K562 (cell line): ENCODE results near the gene MAGI2. TPM values are rescaled to one million over a fixed set of nuclear protein-coding genes. Genes with fewer than 3 reads are reported as not detected.

Source experiments
- ATAC-seq: fragments of 200-7000 bp; cut with Tn5 transposase; 3 replicates; pipeline ENCODE4 v1.9.1; 2020; ENCODE audit warnings: moderate library complexity
- BruUV-seq: library from RNA; stranded (reverse); fragments of 400-500 nt; replicated peaks from 2 replicates; lab custom pipeline; 2021; lab: Mats Ljungman, UMichigan
- CTCF ChIA-PET: fragments of 300-600 bp; formaldehyde crosslinking; extraction: SDS; loops from one replicate; lab custom pipeline; 2021; ENCODE audit warnings: low intra/inter-chr PET ratio; lab: Yijun Ruan, JAX
- POLR2A ChIA-PET: fragments of 300-600, 350-650 bp; sonication (Branson Sonifier 250); formaldehyde crosslinking; extraction: SDS; loops from one replicate; lab custom pipeline; 2021; ENCODE audit warnings: antibody characterized with exemption, inconsistent platforms; lab: Yijun Ruan, JAX
- DNase-seq, 4 experiments: peaks; one replicate each; pipeline versions ENCODE4 v3.0.0 to v3.0.0-alpha.2; 2011 to 2018; ENCODE audit warnings: low spot score in 3 of 4, mixed read lengths in 3 of 4; ENCODE audit errors: extremely low read depth in 1 of 4
- FAIRE-seq: peaks from 2 replicates; lab custom pipeline; 2011; peaks lifted over from hg19 to GRCh38; lab: Jason Lieb, UNC
- H2AFZ ChIP-seq: 2 replicates; pipeline ENCODE4 v1.6.0; 2011; ENCODE audit warnings: low read depth, low read length, control low read depth, inconsistent platforms
- H3K27ac ChIP-seq: fragments of 200-600 bp; 3 replicates; pipeline ENCODE4 v1.8.0; 2011; ENCODE audit warnings: low read depth, mild to moderate bottlenecking, control low read depth, inconsistent platforms, low read length, moderate library complexity, mixed read lengths; ENCODE audit errors: extremely low read depth
- H3K27me3 ChIP-seq, 2 experiments: fragments of 300-600 bp in 1 of 2; 2 replicates in 1 of 2; 3 replicates in 1 of 2; pipeline versions ENCODE4 v1.6.0 to v1.8.0; 2011; ENCODE audit warnings: inconsistent platforms in 2 of 2, low read length in 2 of 2, mild to moderate bottlenecking in 1 of 2, mixed read lengths in 1 of 2, moderate library complexity in 1 of 2; ENCODE audit not compliant: control insufficient read depth in 2 of 2, insufficient read depth in 2 of 2
- H3K36me3 ChIP-seq: fragments of 300-600 bp; 3 replicates; pipeline ENCODE4 v1.8.0; 2011; ENCODE audit warnings: mild to moderate bottlenecking, low read length, inconsistent platforms; ENCODE audit not compliant: control insufficient read depth, insufficient read depth
- H3K4me1 ChIP-seq, 2 experiments: fragments of 200-600 bp in 1 of 2; replicated peaks in 1 of 2; 2 replicates in 1 of 2; 3 replicates in 1 of 2; pipeline versions ENCODE4 v1.5.1 to v1.8.0; 2011; ENCODE audit warnings: inconsistent platforms in 2 of 2, low read length in 2 of 2, mild to moderate bottlenecking in 1 of 2, mixed read lengths in 1 of 2, moderate library complexity in 1 of 2; ENCODE audit not compliant: control insufficient read depth in 2 of 2, insufficient read depth in 2 of 2
- H3K4me2 ChIP-seq: 2 replicates; pipeline ENCODE4 v1.6.1; 2011; ENCODE audit warnings: low read length, control low read depth, inconsistent platforms, mixed read lengths; ENCODE audit not compliant: insufficient read depth
- H3K4me3 ChIP-seq: fragments of 200-600 bp; sonication (generic), shearing (Covaris generic); 2 replicates; pipeline ENCODE4 v1.5.1; 2016; ENCODE audit warnings: control low read depth, inconsistent platforms
- H3K79me2 ChIP-seq: fragments of 200-600 bp; 3 replicates; pipeline ENCODE4 v1.8.0; 2011; ENCODE audit warnings: low read length, inconsistent platforms; ENCODE audit not compliant: control insufficient read depth, insufficient read depth
- H3K9ac ChIP-seq, 2 experiments: 2 replicates each; pipeline versions ENCODE4 v1.6.0 to v1.6.1; 2011; ENCODE audit warnings: low read depth in 2 of 2, low read length in 2 of 2, control low read depth in 1 of 2, inconsistent platforms in 1 of 2, mild to moderate bottlenecking in 1 of 2, mixed read lengths in 1 of 2; ENCODE audit not compliant: insufficient read depth in 1 of 2
- H3K9me1 ChIP-seq: one replicate; pipeline ENCODE4 v1.6.0; 2011; ENCODE audit warnings: inconsistent platforms, mild to moderate bottlenecking, low read length, moderate library complexity; ENCODE audit not compliant: control insufficient read depth, insufficient read depth
- H3K9me3 ChIP-seq: replicated peaks from 2 replicates; pipeline ENCODE4 v1.5.1; 2011; ENCODE audit warnings: low read depth, low read length, inconsistent platforms; ENCODE audit not compliant: control insufficient read depth, insufficient read depth
- H4K20me1 ChIP-seq: replicated peaks from 2 replicates; pipeline ENCODE4 v1.6.1; 2011; ENCODE audit warnings: low read length, inconsistent platforms, mixed read lengths; ENCODE audit not compliant: control insufficient read depth, insufficient read depth
- C11orf30 ChIP-seq: fragments of 450-650 bp; IDR thresholded peaks from 2 replicates; pipeline ENCODE4 v1.6.1; 2016; ENCODE audit warnings: low read depth, mild to moderate bottlenecking
- CBX8 ChIP-seq: fragments of 200-600 bp; sonication (generic); IDR thresholded peaks from 2 replicates; pipeline ENCODE4 v1.6.1; 2012; ENCODE audit warnings: borderline replicate concordance, mixed run types, low read depth, mild to moderate bottlenecking, moderate library complexity, mixed read lengths, low read length, control low read depth, inconsistent platforms; ENCODE audit not compliant: poor library complexity, severe bottlenecking; ENCODE audit errors: extremely low read depth
- CEBPG ChIP-seq, 3 experiments: fragments of 200-800 bp in 1 of 3; sonication (Bioruptor generic) in 1 of 3; sonication (generic) in 1 of 3; formaldehyde crosslinking in 1 of 3; IDR thresholded peaks in 2 of 3; conservative IDR thresholded peaks in 1 of 3; 2 replicates each; pipeline versions ENCODE4 v1.6.1 to v1.8.0; 2016 to 2022; ENCODE audit warnings: missing compliant biosample characterization in 2 of 3, missing genetic modification characterization in 2 of 3, mild to moderate bottlenecking in 1 of 3, missing genetic modification reagents in 1 of 3
- ELF2 ChIP-seq: fragments of 250-450 bp; sonication (Bioruptor Pico); IDR thresholded peaks from 2 replicates; pipeline ENCODE4 v1.5.0; 2021; ENCODE audit warnings: mild to moderate bottlenecking
- GABPB1 ChIP-seq: sonication (generic); formaldehyde crosslinking; IDR thresholded peaks from 2 replicates; pipeline ENCODE4 v1.8.0; 2022; ENCODE audit warnings: mild to moderate bottlenecking, missing genetic modification reagents
- KAT2B ChIP-seq: IDR thresholded peaks from one replicate; pipeline ENCODE4 v1.6.1; 2012; ENCODE audit warnings: low read depth, mild to moderate bottlenecking, control low read depth, inconsistent platforms, low read length, moderate library complexity
- MTA1 ChIP-seq: fragments of 450-650 bp; IDR thresholded peaks from 2 replicates; pipeline ENCODE4 v1.6.1; 2017; ENCODE audit warnings: borderline replicate concordance
- NEUROD1 ChIP-seq: fragments of 150-350 bp; IDR thresholded peaks from 2 replicates; pipeline ENCODE4 v1.6.1; 2014; ENCODE audit warnings: borderline replicate concordance, low read length, low read depth; ENCODE audit not compliant: partially characterized antibody
- SUPT5H ChIP-seq: fragments of 450-650 bp; IDR thresholded peaks from 2 replicates; pipeline ENCODE4 v1.6.1; 2016
- ZNF143 ChIP-seq: sonication (generic); formaldehyde crosslinking; IDR thresholded peaks from 2 replicates; pipeline ENCODE4 v1.9.0; 2022; ENCODE audit warnings: mild to moderate bottlenecking, missing genetic modification reagents
- ZNF584 ChIP-seq: fragments of 200-800 bp; sonication (Bioruptor generic); IDR thresholded peaks from 2 replicates; pipeline ENCODE4 v1.6.1; 2016; ENCODE audit warnings: low read depth, mild to moderate bottlenecking, missing genetic modification characterization, missing compliant biosample characterization
- WGBS: fragments of 100-300 bp; shearing (Covaris generic); methylation state at CpG from one replicate; pipeline ENCODE4 v1.1.6; 2016; ENCODE audit warnings: low coverage, mixed read lengths; ENCODE audit not compliant: insufficient coverage; ENCODE audit errors: missing lambda C conversion rate; 5-methylcytosine and 5-hydroxymethylcytosine counted together
- in situ Hi-C: fragments of 300-500 bp; cut with MboI; formaldehyde crosslinking; loops from 4 replicates; pipeline ENCODE4 v1.15.0; 2018; ENCODE audit warnings: inconsistent platforms, mixed read lengths
- intact Hi-C: fragments of 100-400 bp; cut with micrococcal nuclease; formaldehyde crosslinking; loops from 2 replicates; pipeline ENCODE4 v1.14.2; 2022
- polyA plus RNA-seq, 8 experiments: library from polyadenylated mRNA; depleted of rRNA in 4 of 8; stranded (reverse) in 5 of 8; unstranded in 3 of 8; fragments of >200 nt; fragmentation: Nextera tagmentation in 2 of 8; fragmentation: Illumina TruSeq in 1 of 8; extraction: Ambion mirVana in 2 of 8; extraction: Trizol in 1 of 8; gene quantifications; 2 replicates each; pipeline versions ENCODE4 v1.2.1 to v1.2.3, GENCODE V29; 2011 to 2014; ENCODE audit warnings: inconsistent platforms in 1 of 8, missing spikeins in 1 of 8
- total RNA-seq, 7 experiments: library from RNA; depleted of rRNA in 6 of 7; stranded (reverse); fragments of >200 nt in 6 of 7; fragmentation: Illumina TruSeq in 2 of 7; extraction: Trizol in 2 of 7; gene quantifications; 2 replicates each; pipeline versions ENCODE4 v1.2.1 to v1.2.3, GENCODE V29; 2011 to 2021; ENCODE audit warnings: low replicate concordance in 1 of 7
- TF ChIP-seq, protein P1 (sequence below): sonication (generic); formaldehyde crosslinking; IDR thresholded peaks from 2 replicates; pipeline ENCODE4 v1.8.0; 2022; ENCODE audit warnings: mild to moderate bottlenecking, missing genetic modification reagents
- TF ChIP-seq, protein P2 (sequence below), 2 experiments: fragments of 450-650 bp; conservative IDR thresholded peaks; 2 replicates each; pipeline ENCODE4 v1.6.1; 2017; ENCODE audit warnings: mild to moderate bottlenecking in 2 of 2, moderate library complexity in 2 of 2
- TF ChIP-seq, protein P3 (sequence below), 2 experiments: IDR thresholded peaks; 2 replicates each; pipeline ENCODE4 v1.6.1; 2011; ENCODE audit warnings: borderline replicate concordance in 1 of 2, control low read depth in 1 of 2, low read depth in 1 of 2, low read length in 1 of 2, mild to moderate bottlenecking in 1 of 2, mixed read lengths in 1 of 2, moderate library complexity in 1 of 2; ENCODE audit not compliant: insufficient read depth in 1 of 2, insufficient read length in 1 of 2, poor library complexity in 1 of 2, severe bottlenecking in 1 of 2; ENCODE audit errors: extremely low read depth in 1 of 2
- TF ChIP-seq, protein P4 (sequence below): fragments of 250-450 bp; sonication (Bioruptor Pico); IDR thresholded peaks from 2 replicates; pipeline ENCODE4 v1.5.0; 2021; ENCODE audit warnings: mild to moderate bottlenecking, moderate library complexity

MAGI2 gene
- total and polyA plus RNA-seq, 9 of the 15 experiments (the other 6 are each of a cell fraction or from before 2014, with no cell fraction given): 0.27 to 1.4 (median 0.70) TPM

DNA sequence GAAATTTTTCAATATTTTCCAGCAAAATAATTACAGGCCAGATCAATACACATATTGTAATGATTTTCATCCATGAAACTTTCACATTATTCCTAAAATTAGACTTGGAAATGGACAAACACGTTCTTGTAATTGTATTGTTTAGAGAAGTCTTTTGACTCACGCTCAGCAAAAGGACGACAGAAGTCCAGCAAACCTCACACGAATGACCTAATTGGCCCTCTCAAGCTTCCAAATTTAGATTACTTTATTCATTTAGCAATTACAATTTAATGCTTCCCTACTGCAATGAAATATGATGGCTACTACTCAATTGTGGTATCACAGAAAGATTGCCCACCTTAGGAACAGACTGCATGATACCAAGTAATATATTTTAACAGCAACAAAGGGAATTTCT lies 702.2 kb downstream of the MAGI2 start:
- no peak overlapping the region for H3K4me3 ChIP-seq
- ATAC-seq (no peak), DNase-seq (no peak), FAIRE-seq (no peak)
- no peak overlapping the region for H3K27ac ChIP-seq
- H3K4me2 ChIP-seq: no peak overlapping the region
- H3K79me2 ChIP-seq: no peaks in the 10 kb centered on the region
- H3K27me3 ChIP-seq: no peaks in the 10 kb centered on the region
- H3K9me1 ChIP-seq: no peaks in the 10 kb centered on the region
- no TSS peak for BruUV-seq
- CTCF ChIA-PET: no interaction called here
- H3K9ac ChIP-seq: no peak overlapping the region
- POLR2A ChIA-PET: no interaction called here
- intact Hi-C loops (no loop called here), in situ Hi-C loops (no loop called here)
- no peaks in the 10 kb centered on the region for H3K4me1 ChIP-seq
- no peaks in the 10 kb centered on the region for H3K9me3 ChIP-seq
- H2AFZ ChIP-seq: no peak overlapping the region
- WGBS: 0% methylated on average over 4 of the region's 4 CpGs
- no peaks in the 10 kb centered on the region for H3K36me3 ChIP-seq
- H4K20me1 ChIP-seq: no peaks in the 10 kb centered on the region
- TF ChIP-seq KAT2B (no peak), GABPB1 (CRISPR knock-in tag) (no peak), ZNF584 (CRISPR knock-in tag) (no peak), SUPT5H (no peak), C11orf30 (no peak), CBX8 (no peak), CEBPG (CRISPR knock-in tag; IDR thresholded peaks at IDR 0.05) (no peak), CEBPG (tag; conservative IDR thresholded peaks at IDR 0.05 in 1 of 2, IDR thresholded peaks at IDR 0.05 in 1 of 2) (no peak), MTA1 (no peak), ELF2 (no peak), NEUROD1 (no peak), ZNF143 (CRISPR knock-in tag) (no peak)
- TF ChIP-seq, protein P1, sequence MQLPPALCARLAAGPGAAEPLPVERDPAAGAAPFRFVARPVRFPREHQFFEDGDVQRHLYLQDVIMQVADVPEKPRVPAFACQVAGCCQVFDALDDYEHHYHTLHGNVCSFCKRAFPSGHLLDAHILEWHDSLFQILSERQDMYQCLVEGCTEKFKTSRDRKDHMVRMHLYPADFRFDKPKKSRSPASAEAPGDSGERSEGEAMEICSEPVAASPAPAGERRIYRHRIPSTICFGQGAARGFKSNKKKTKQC (CRISPR knock-in tag): no peak
- TF ChIP-seq, protein P2, sequence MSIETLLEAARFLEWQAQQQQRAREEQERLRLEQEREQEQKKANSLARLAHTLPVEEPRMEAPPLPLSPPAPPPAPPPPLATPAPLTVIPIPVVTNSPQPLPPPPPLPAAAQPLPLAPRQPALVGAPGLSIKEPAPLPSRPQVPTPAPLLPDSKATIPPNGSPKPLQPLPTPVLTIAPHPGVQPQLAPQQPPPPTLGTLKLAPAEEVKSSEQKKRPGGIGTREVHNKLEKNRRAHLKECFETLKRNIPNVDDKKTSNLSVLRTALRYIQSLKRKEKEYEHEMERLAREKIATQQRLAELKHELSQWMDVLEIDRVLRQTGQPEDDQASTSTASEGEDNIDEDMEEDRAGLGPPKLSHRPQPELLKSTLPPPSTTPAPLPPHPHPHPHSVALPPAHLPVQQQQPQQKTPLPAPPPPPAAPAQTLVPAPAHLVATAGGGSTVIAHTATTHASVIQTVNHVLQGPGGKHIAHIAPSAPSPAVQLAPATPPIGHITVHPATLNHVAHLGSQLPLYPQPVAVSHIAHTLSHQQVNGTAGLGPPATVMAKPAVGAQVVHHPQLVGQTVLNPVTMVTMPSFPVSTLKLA (conservative IDR thresholded peaks at IDR 0.05): no peak
- TF ChIP-seq, protein P3, sequence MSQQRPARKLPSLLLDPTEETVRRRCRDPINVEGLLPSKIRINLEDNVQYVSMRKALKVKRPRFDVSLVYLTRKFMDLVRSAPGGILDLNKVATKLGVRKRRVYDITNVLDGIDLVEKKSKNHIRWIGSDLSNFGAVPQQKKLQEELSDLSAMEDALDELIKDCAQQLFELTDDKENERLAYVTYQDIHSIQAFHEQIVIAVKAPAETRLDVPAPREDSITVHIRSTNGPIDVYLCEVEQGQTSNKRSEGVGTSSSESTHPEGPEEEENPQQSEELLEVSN (IDR thresholded peaks at IDR 0.05; ENCODE audit: borderline replicate concordance in 1 of 2, extremely low read depth in 1 of 2, insufficient read depth in 1 of 2, insufficient read length in 1 of 2, low read depth in 1 of 2, low read length in 1 of 2, poor library complexity in 1 of 2, severe bottlenecking in 1 of 2): no peak
- TF ChIP-seq, protein P4, sequence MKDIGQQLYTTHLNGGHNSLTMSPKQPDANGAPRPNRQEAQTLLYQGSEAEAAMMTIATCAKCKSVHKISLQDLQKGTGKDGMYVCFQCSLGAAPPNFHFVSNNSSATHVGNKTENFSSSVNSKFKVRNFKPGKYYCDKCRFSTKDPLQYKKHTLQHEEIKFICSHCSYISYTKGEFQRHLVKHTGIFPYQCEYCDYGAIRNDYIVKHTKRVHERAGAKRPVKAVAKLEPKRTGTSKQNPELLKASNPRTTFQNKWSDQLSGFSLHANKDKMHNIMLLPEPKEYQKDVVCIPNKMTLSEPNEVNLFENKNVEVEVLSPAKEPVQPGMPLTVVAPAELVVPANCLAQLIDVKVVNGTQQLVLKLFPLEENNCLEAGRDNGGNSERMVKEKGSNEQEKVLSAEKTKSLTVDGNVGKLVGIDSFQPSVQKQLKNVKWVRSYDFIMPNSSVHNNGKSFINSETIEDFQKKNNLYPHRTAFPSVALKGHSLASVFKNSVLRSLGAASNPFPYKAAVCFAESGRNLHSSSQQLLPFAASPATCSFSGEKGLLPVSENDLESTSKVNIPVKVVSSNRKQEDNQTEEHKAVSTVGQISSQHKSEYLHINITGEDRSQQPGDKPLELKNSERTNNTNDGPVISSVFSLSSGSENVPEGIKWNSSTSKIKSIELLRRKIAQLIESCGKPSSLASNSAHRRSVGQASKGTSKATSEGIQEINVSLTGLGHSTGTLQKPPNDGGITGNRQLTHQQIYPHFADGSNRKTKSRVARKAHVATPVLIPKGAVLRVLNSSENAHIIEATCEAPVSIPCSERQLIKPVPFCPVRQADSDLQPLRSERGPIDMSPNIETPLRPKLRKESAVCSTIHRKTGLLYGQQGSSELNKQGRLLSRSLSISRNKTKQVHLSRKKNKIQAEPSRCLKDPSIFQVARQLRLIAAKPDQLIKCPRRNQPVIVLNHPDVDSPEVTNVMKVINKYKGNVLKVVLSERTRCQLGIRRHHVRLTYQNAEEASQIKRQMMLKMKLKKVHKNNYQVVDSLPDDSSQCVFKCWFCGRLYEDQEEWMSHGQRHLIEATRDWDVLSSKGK (CRISPR knock-in tag): no peak
